Measurements from ENCODE around the gene FBLN1. TPM values are rescaled to one million over a fixed set of nuclear protein-coding genes. Genes with fewer than 3 reads are reported as not detected.

Gene FBLN1, protein sequence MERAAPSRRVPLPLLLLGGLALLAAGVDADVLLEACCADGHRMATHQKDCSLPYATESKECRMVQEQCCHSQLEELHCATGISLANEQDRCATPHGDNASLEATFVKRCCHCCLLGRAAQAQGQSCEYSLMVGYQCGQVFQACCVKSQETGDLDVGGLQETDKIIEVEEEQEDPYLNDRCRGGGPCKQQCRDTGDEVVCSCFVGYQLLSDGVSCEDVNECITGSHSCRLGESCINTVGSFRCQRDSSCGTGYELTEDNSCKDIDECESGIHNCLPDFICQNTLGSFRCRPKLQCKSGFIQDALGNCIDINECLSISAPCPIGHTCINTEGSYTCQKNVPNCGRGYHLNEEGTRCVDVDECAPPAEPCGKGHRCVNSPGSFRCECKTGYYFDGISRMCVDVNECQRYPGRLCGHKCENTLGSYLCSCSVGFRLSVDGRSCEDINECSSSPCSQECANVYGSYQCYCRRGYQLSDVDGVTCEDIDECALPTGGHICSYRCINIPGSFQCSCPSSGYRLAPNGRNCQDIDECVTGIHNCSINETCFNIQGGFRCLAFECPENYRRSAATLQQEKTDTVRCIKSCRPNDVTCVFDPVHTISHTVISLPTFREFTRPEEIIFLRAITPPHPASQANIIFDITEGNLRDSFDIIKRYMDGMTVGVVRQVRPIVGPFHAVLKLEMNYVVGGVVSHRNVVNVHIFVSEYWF
- polyA plus RNA-seq (2013, experiment 1 of 2): 190 TPM
- 191 TPM for polyA plus RNA-seq (2013, experiment 2 of 2)

DNA sequence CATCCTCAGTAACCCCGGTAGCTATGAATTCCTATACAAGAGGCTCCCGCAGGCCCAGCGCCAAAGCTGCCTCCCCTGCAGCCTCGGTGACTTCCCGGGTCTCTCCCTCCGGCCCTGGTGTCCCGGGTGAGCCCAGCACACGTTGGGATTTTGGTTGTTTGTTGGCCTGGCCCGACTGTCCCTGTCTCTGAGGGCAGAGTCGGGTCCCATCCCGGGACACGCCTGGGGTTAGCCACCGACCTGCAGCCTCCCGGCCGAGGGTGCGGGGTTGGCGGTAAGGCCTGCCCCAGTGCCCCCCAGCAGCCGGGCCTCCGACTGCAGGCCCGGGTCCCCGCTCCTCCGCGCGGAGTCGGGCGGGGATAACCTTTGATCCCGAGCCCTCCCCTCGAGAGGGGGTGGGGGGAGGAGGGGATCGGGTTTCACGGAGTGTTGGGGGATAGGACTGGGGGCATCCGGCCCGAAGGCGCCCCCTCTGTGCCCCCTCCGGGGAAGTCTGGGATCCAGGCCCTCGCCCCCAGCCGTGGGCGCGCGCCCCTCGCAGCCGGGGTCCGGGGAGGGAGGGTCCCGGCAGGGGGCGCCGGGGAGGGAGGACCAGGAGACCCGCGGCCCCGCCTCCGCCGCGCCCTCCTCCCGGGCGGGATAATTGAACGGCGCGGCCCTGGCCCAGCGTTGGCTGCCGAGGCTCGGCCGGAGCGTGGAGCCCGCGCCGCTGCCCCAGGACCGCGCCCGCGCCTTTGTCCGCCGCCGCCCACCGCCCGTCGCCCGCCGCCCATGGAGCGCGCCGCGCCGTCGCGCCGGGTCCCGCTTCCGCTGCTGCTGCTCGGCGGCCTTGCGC, at the start of gene FBLN1:
Gene FBLN1, plus strand, starts transcription at position 669 of the 835 bp plus-strand sequence. Its CDS starts 103 bp downstream, at position 772.
- peaks cover 33% of the 10 kb centered on the region for H3K4me1 ChIP-seq (ENCODE audit: control insufficient read depth, insufficient read depth, low read depth, low read length)
- peak within 1 kb of the TSS; percentile 74 to 75 for H3K23ac ChIP-seq (ENCODE audit: low read length in 2 of 2)
- WGBS: 2% methylated on average over 69 of the region's 89 CpGs
- DNase-seq: peak; percentile 56
- H4K91ac ChIP-seq (ENCODE audit: low read length): peak within 1 kb of the TSS; percentile 93
- H3K79me1 ChIP-seq (replicated peaks; ENCODE audit: low read length, poor library complexity, severe bottlenecking): no peaks in the 10 kb centered on the region
- peak within 1 kb of the TSS; percentile 90 for H4K8ac ChIP-seq (ENCODE audit: low read length)
- H3K4ac ChIP-seq (ENCODE audit: low read depth in 1 of 2, low read length in 2 of 2): peak within 1 kb of the TSS; percentile 92 to 96
- H3K9ac ChIP-seq (ENCODE audit: low read length): peak within 1 kb of the TSS; percentile 90
- peak within 1 kb of the TSS; percentile 86 for H3K27ac ChIP-seq (ENCODE audit: low read length, poor library complexity, severe bottlenecking)
- H3K18ac ChIP-seq (ENCODE audit: low read depth in 1 of 2, low read length in 2 of 2): peak within 1 kb of the TSS; percentile 91 to 92
- no peaks in the 10 kb centered on the region for H3K27me3 ChIP-seq (ENCODE audit: control insufficient read depth in 1 of 2, insufficient read depth in 1 of 2, low read length in 2 of 2)
- H2BK15ac ChIP-seq (ENCODE audit: low read depth, poor library complexity, severe bottlenecking): peak within 1 kb of the TSS; percentile 68
- H2AFZ ChIP-seq (ENCODE audit: low read depth, low read length): peak within 1 kb of the TSS; percentile 46
- H3K9me3 ChIP-seq (ENCODE audit: control insufficient read depth, low read length): no peaks in the 10 kb centered on the region
- H3K36me3 ChIP-seq (ENCODE audit: control insufficient read depth in 1 of 2, insufficient read depth in 2 of 2, low read depth in 1 of 2, low read length in 2 of 2): peaks cover 0 to 12% of the 10 kb centered on the region in 2 experiments
- H2BK120ac ChIP-seq (ENCODE audit: low read depth, low read length): peak within 1 kb of the TSS; percentile 97
- peak within 1 kb of the TSS; percentile 55 for H2AK5ac ChIP-seq (ENCODE audit: low read length, severe bottlenecking)
- peak within 1 kb of the TSS; percentile 89 for H3K4me2 ChIP-seq (ENCODE audit: low read length, poor library complexity, severe bottlenecking)
- H2BK5ac ChIP-seq (ENCODE audit: low read depth, low read length, poor library complexity, severe bottlenecking): peak within 1 kb of the TSS; percentile 77
- peak within 1 kb of the TSS in 1 of 2 experiments; percentile 87 for H3K14ac ChIP-seq (ENCODE audit: low read length in 2 of 2)
- peak within 1 kb of the TSS; percentile 75 to 76 for H2BK12ac ChIP-seq (ENCODE audit: low read length in 2 of 2)
- H3K4me3 ChIP-seq (ENCODE audit: insufficient read depth in 1 of 2, low read depth in 1 of 2, low read length in 2 of 2): peak within 1 kb of the TSS; percentile 86 to 96

DNA sequence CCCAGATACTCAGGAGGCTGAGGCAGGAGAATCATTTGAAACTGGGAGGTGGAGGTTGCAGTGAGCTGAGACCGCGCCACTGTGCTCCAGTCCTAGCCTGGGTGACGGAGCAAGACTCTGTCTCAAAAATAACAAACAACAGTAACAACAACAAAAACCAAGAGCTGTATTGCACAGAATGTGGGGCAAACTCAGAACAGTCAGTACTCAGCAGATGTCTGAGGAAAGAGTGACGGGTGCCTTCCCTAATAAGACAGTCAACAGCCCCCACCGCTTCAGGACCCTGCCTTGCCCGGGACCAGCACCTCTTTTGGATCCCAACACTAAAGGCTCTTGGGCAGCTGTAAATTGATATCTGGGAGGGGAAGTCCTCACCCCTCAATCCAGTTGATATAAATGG, 48.9 kb upstream of the FBLN1 start:
- H3K36me3 ChIP-seq (ENCODE audit: control insufficient read depth in 1 of 2, insufficient read depth in 2 of 2, low read depth in 1 of 2, low read length in 2 of 2): no peaks in the 10 kb centered on the region
- H2BK5ac ChIP-seq (ENCODE audit: low read depth, low read length, poor library complexity, severe bottlenecking): no peak overlapping the region
- no peak overlapping the region for H3K4ac ChIP-seq (ENCODE audit: low read depth in 1 of 2, low read length in 2 of 2)
- no peak overlapping the region for H3K27ac ChIP-seq (ENCODE audit: low read length, poor library complexity, severe bottlenecking)
- H3K4me2 ChIP-seq (ENCODE audit: low read length, poor library complexity, severe bottlenecking): no peak overlapping the region
- WGBS: 98% methylated on average over 4 of the region's 6 CpGs
- H3K4me3 ChIP-seq (ENCODE audit: insufficient read depth in 1 of 2, low read depth in 1 of 2, low read length in 2 of 2): no peak overlapping the region
- DNase-seq: no peak
- H3K14ac ChIP-seq (ENCODE audit: low read length in 2 of 2): no peak overlapping the region
- no peak overlapping the region for H3K18ac ChIP-seq (ENCODE audit: low read depth in 1 of 2, low read length in 2 of 2)
- H2AFZ ChIP-seq (ENCODE audit: low read depth, low read length): no peak overlapping the region
- H3K79me1 ChIP-seq (replicated peaks; ENCODE audit: low read length, poor library complexity, severe bottlenecking): no peaks in the 10 kb centered on the region
- H2BK12ac ChIP-seq (ENCODE audit: low read length in 2 of 2): no peak overlapping the region
- no peak overlapping the region for H2BK120ac ChIP-seq (ENCODE audit: low read depth, low read length)
- H2BK15ac ChIP-seq (ENCODE audit: low read depth, poor library complexity, severe bottlenecking): no peak overlapping the region
- H3K9ac ChIP-seq (ENCODE audit: low read length): peak overlapping the region; percentile 60
- peaks cover 10% of the 10 kb centered on the region for H3K4me1 ChIP-seq (ENCODE audit: control insufficient read depth, insufficient read depth, low read depth, low read length)
- no peaks in the 10 kb centered on the region for H3K9me3 ChIP-seq (ENCODE audit: control insufficient read depth, low read length)
- no peak overlapping the region for H4K91ac ChIP-seq (ENCODE audit: low read length)
- no peaks in the 10 kb centered on the region for H3K27me3 ChIP-seq (ENCODE audit: control insufficient read depth in 1 of 2, insufficient read depth in 1 of 2, low read length in 2 of 2)
- no peak overlapping the region for H3K23ac ChIP-seq (ENCODE audit: low read length in 2 of 2)
- no peak overlapping the region for H2AK5ac ChIP-seq (ENCODE audit: low read length, severe bottlenecking)
- no peak overlapping the region for H4K8ac ChIP-seq (ENCODE audit: low read length)

DNA sequence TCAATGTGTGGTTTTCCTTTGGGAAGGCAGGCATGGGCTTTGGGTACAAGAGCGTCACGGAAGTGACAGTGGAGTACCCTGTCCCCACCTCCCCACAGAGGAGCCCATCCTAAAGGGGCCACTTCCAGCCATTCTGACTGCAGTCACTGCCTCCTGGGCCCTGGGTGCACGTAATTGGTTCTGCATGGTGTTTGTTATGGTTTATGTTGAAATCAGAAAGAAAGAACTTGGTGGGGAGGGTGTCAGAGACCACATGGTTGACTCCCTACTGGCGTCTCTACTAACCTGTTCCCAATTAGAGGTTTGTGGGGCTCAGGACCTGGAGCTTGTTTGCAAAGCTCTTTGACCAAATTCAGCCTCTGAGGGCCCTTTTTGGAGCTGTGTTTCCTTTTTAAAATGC, 48.4 kb upstream of the FBLN1 start:
- H3K14ac ChIP-seq (ENCODE audit: low read length in 2 of 2): no peak overlapping the region
- H3K4me2 ChIP-seq (ENCODE audit: low read length, poor library complexity, severe bottlenecking): no peak overlapping the region
- no peak for DNase-seq
- H4K8ac ChIP-seq (ENCODE audit: low read length): no peak overlapping the region
- no peak overlapping the region for H3K18ac ChIP-seq (ENCODE audit: low read depth in 1 of 2, low read length in 2 of 2)
- H3K23ac ChIP-seq (ENCODE audit: low read length in 2 of 2): no peak overlapping the region
- H2BK120ac ChIP-seq (ENCODE audit: low read depth, low read length): no peak overlapping the region
- H2BK5ac ChIP-seq (ENCODE audit: low read depth, low read length, poor library complexity, severe bottlenecking): no peak overlapping the region
- H3K4me1 ChIP-seq (ENCODE audit: control insufficient read depth, insufficient read depth, low read depth, low read length): peaks cover 10% of the 10 kb centered on the region
- no peaks in the 10 kb centered on the region for H3K27me3 ChIP-seq (ENCODE audit: control insufficient read depth in 1 of 2, insufficient read depth in 1 of 2, low read length in 2 of 2)
- H2BK15ac ChIP-seq (ENCODE audit: low read depth, poor library complexity, severe bottlenecking): no peak overlapping the region
- no peak overlapping the region for H4K91ac ChIP-seq (ENCODE audit: low read length)
- H2AK5ac ChIP-seq (ENCODE audit: low read length, severe bottlenecking): no peak overlapping the region
- no peaks in the 10 kb centered on the region for H3K79me1 ChIP-seq (replicated peaks; ENCODE audit: low read length, poor library complexity, severe bottlenecking)
- no peak overlapping the region for H3K4ac ChIP-seq (ENCODE audit: low read depth in 1 of 2, low read length in 2 of 2)
- no peak overlapping the region for H2AFZ ChIP-seq (ENCODE audit: low read depth, low read length)
- 87% methylated on average over 4 of the region's 4 CpGs for WGBS
- no peak overlapping the region for H3K4me3 ChIP-seq (ENCODE audit: insufficient read depth in 1 of 2, low read depth in 1 of 2, low read length in 2 of 2)
- H3K36me3 ChIP-seq (ENCODE audit: control insufficient read depth in 1 of 2, insufficient read depth in 2 of 2, low read depth in 1 of 2, low read length in 2 of 2): no peaks in the 10 kb centered on the region
- H2BK12ac ChIP-seq (ENCODE audit: low read length in 2 of 2): no peak overlapping the region
- H3K9ac ChIP-seq (ENCODE audit: low read length): peak overlapping the region; percentile 60
- H3K27ac ChIP-seq (ENCODE audit: low read length, poor library complexity, severe bottlenecking): no peak overlapping the region
- no peaks in the 10 kb centered on the region for H3K9me3 ChIP-seq (ENCODE audit: control insufficient read depth, low read length)

Measured in mesenchymal stem cell (in vitro differentiated cells and primary cell).